Cardiac fibroblast (primary cell): ENCODE results near the gene EED.

Source experiments
- DNase-seq, 2 donors: peaks; one replicate each; pipeline versions ENCODE4 v3.0.0 to v3.0.0-alpha.2; 2010; ENCODE audit warnings: low read depth in 2 of 2
- H3K4me3 ChIP-seq, 2 donors: replicated peaks in 1 of 2; 1 replicate in 1 of 2; 2 replicates in 1 of 2; pipeline ENCODE4 v1.5.1; 2011; ENCODE audit warnings: low read depth in 2 of 2, low read length in 2 of 2, mild to moderate bottlenecking in 2 of 2, moderate library complexity in 1 of 2
- TF ChIP-seq, protein P1 (sequence below): IDR thresholded peaks from one replicate; pipeline ENCODE4 v1.5.1; 2011; ENCODE audit warnings: low read depth, mild to moderate bottlenecking, low read length, inconsistent platforms

Gene EED

DNA sequence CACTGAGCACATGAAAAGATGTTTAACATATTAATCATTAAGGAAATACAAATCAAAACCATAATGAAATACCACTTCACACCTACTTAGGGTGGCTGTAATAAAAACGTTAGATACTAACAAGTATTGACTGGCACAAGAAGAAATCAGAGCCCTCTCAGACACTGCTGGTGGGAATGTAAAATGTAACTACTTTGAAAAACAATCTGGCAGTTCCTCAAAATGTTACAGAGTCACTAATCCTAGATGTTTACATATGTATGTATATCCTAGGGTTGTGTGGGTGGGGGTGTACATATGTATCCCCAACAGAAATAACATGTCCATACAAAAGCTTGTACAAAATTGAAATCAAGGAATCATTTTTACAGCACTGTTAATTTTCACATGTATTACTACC is 15.2 kb downstream of the EED start:
- DNase-seq = no peak
- no peak overlapping the region for H3K4me3 ChIP-seq
- TF ChIP-seq, protein P1, sequence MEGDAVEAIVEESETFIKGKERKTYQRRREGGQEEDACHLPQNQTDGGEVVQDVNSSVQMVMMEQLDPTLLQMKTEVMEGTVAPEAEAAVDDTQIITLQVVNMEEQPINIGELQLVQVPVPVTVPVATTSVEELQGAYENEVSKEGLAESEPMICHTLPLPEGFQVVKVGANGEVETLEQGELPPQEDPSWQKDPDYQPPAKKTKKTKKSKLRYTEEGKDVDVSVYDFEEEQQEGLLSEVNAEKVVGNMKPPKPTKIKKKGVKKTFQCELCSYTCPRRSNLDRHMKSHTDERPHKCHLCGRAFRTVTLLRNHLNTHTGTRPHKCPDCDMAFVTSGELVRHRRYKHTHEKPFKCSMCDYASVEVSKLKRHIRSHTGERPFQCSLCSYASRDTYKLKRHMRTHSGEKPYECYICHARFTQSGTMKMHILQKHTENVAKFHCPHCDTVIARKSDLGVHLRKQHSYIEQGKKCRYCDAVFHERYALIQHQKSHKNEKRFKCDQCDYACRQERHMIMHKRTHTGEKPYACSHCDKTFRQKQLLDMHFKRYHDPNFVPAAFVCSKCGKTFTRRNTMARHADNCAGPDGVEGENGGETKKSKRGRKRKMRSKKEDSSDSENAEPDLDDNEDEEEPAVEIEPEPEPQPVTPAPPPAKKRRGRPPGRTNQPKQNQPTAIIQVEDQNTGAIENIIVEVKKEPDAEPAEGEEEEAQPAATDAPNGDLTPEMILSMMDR = no peak

DNA sequence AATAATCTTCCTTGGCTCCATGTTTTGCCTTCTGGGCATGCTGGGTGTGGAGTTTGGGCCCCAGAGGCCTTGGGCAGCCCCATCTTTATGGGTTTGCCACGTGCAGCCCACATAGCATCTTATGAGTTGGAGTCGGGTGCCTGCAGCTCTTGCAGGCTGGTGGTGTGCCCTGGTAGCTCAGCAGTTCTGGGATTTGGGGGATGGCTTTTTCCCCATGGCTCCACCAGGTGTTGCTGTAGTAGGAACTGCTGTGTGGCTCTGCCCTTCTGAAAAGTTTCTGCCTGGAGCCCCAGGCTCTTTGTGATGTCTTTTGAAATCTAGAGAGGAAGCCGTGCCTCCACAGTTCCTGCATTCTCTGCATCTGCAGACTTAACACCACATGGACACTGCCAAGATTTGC is 16.8 kb downstream of the EED start:
- TF ChIP-seq, protein P1 = no peak
- no peak overlapping the region for H3K4me3 ChIP-seq
- DNase-seq = no peak

DNA sequence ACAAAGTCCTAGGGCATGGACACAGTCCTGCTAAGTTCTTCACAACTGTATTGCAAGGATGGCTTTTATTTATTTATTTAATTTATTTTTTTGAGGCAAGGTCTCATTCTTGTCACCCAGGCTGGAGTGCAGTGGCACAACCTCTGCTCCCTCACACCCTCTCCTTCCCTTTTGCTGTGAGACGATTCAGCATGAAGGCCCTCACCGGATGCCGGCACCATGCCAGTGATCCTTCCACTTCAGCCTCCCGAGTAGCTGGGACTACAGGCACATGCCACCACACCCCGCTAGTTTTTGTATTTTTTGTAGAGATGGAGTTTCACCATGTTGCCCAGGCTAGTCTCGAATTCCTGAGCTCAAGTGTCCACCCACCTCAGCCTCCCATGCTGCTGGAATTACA is 17.8 kb downstream of the EED start:
- H3K4me3 ChIP-seq = no peak overlapping the region
- TF ChIP-seq, protein P1 = no peak
- DNase-seq = no peak

DNA sequence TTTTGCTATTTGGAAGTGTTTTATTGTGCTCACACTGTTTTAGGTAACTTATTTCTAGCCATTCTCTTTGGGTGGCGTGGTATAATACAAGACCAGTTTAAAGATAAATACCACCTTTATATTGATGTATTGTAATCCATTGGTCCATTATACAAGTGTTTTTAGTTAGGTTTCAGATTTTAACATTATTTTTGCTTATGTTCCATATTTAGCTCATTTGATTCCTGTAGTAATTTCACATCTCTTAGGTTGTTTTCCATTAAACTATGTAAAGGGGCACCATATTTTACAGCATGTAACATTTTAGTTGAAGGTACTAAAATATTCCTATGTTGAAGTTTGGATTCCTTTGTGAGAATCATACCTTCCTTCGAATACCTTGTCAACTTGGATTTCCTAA is 20.1 kb downstream of the EED start:
- DNase-seq = no peak
- H3K4me3 ChIP-seq = no peak overlapping the region
- TF ChIP-seq, protein P1 = no peak

DNA sequence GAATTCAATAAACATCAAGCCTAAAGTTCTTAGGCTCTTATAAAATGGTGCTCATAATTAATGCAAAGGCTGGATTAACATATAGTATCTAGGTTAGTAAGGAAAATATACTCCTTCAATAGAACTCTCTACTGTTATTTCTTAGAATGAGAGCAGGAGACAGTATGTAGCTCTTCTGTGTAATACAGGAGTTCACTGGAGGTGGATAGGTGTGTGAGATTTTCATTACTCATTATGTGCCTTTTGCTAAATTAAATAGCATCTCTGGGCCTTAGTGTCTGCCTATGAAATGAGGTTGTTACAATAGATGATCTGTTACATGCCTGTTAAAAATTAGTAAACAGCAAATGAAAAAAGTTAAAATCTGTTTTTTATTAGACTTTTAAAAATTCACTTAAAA is 20.6 kb downstream of the EED start:
- DNase-seq = no peak
- no peak overlapping the region for H3K4me3 ChIP-seq
- TF ChIP-seq, protein P1 = no peak

DNA sequence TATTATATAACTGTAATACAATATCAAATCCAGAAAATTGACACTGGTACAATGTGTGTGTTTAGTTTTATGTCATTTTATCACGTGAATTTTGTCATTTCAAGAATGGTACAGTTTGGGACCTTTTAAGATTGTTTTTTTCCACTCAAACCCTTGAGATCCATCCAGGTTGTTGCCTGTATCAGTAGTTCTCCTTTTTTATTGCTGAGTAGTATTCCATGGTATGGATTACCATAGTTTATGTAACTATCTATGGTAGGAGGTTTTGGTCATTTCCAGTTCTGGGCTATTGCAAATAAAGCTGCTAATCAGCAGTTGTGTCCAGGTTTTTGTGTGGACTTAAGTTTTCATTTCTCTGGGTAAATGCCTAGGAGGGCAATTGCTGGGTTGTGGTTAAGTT is 25.1 kb downstream of the EED start:
- TF ChIP-seq, protein P1 = no peak
- no peak for DNase-seq
- no peak overlapping the region for H3K4me3 ChIP-seq

DNA sequence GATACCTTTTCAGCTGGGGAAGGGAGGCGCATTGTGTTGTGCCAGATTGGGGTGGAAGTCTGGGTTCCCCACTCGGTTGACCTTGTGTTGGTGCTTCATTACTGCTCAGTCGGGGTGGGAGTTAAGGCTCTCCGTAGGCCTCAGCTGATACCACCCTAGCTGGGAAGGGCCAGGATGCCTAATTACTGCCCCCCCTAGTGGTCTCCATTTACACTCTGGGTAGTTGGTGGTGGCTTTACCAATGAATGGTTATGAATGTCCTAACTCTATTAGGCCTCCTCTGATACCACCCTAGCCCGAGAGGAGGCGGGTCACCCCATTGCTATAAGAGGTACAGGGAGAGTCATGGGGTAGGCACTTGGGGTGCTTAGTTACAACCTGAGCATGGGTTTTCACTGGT is 29.9 kb downstream of the EED start:
- no peak for DNase-seq
- TF ChIP-seq, protein P1 = peak; percentile 20
- no peak overlapping the region for H3K4me3 ChIP-seq
